NCI-H748 treated with DMSO at 0.1 percent for 48 hours (cell line): ENCODE measurements around the gene PPAT.
"Not testable (repeated sequence)": the region's sequence is repeated elsewhere in the genome, so short reads cannot be mapped to it uniquely, and the experiment has no call there.

Experiments used
- DNase-seq: peaks from one replicate; lab custom pipeline; 2025; lab: John Stamatoyannopoulos, UW

PPAT gene

DNA sequence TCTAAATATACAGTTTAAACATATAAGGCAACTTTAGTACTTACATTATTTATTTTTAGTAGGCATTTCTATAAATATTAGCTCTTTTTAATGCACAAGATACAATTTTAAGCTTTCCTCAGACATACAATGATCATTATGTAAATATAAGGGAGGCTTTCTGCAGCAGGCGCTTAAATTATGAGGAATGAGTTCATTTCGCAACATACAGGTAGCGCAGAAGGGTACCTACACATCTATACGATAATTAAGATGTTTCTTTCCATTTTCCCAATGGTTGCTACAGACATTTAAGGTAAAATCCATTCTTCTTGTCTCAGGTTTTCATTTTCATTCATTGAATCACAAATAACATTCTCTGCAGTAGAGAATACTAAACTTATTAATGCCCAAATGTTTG lies 49.3 kb downstream of the PPAT start:
- no peak for DNase-seq

DNA sequence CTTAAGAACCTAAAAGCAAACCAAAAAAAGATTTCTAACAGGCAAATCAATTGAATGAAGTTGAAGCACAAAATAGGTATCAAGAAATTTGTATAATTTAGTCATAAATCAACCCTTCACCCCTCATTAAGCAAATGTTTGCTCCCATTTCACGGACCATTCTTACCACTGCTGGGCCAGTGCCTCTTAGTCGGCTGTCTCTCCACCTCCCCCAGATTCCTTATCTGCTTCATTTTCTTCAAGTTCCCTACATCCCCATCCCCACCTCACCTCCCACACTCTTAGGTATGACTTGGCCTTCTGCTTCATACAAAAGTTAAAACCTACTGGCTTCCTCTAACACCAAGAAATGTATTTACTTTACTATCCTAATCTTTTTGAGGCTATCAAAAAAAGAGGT lies 60.0 kb downstream of the PPAT start:
- DNase-seq, result no peak

DNA sequence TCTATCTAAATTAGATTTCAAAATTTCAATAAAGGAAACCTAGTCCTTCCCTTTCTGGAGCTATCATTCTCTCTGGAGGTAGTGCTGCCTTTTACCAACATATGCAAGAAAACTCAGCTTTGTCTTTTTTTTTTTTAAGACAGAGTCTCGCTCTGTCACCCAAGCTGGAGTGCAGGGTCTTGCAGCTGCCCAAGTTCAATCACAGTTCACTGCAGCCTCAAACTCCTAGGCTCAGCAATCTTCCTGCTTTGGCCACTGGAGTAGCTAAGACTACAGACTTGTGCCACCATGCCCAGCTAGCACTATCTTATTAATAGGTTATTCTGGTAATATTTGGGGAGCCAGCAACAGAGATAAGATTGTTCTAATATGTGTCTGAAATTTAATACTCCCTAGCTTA lies 60.5 kb downstream of the PPAT start:
- no peak for DNase-seq

DNA sequence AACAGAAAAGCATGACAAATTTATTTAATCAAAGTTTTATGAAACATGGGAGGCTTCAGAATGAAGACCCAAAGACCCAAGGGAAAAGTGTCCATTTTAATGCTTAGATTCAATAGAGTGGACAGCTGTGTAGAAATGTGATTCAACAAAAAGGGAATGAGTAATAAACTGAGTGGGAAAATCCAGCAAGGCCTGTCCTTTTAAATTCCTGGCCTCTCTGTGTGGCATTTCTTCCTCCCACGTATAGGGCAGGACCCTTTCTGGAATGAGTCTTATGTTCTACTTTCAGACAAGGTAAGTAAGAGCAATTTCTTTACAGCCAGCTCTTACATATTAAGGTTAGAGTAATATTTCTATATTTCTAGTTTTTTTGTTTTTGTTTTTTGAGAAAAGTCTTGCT lies 62.6 kb downstream of the PPAT start:
- no peak for DNase-seq

DNA sequence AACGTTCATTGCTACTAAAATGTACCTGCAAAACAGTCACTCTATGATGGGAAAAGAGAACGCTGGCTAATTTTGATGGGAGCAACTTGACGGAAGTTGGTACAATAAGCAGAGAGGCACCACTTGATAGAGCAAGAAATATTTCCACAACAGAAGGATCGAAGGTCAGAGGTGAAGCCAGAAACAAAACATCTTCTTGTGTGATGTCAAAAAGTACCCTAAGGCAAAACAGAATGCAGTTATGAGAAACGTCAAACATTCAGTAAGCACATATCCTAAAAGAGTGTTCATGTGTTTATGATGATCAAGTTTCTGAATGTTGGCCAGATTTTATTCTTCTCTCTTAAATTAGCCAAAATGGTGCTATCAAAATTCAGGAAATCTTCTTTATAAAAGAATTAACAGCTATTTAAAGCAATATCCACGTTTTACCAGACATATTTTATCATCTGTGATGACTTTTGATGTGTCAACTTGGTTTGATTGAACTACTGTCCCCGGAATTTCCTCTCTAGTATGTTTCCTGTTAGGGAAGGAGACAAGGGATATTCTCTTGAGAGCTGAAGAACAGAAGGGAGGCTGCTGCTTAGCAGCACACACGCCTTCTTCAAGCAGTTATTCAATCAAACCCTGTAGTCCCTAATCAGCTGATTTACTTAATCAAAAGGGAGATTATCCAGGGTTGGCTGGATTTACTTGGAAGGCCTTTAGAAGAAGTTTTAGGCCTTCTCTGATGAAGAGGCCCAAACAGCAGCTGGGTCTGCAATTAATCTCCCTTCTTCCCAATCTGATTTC lies 63.8 kb downstream of the PPAT start:
- DNase-seq, result no peak

DNA sequence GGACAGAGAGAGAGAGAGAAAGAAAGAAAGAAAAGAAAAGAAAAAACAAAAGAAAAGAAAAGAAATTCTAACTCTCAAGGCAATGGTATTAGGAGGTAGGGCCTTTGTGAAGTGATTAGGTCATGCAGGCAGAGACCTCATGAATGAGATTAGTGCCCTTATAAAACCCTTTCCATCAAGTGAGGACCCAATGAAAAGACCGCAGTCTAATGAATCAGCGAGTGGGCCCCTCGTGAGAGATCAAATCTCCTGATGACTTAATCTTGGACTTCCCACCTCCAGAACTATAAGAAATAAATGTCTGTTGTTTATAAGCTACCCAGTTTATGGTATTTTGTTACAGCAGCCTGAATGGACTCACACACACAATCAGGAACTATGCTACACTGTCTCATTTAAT lies 65.0 kb downstream of the PPAT start:
- no peak for DNase-seq

DNA sequence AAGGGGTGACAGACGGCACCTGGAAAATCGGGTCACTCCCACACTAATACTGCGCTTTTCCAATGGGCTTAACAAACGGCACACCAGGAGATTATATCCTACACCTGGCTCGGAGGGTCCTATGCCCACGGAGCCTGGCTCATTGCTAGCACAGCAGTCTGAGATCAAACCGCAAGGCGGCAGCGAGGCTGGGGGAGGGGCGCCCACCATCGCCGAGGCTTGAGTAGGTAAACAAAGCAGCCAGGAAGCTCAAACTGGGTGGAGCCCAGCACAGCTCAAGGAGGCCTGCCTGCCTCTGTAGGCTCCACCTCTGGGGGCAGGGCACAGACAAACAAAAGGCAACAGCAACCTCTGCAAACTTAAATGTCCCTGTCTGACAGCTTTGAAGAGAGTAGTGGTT lies 72.4 kb downstream of the PPAT start:
- not testable (repeated sequence) for DNase-seq

DNA sequence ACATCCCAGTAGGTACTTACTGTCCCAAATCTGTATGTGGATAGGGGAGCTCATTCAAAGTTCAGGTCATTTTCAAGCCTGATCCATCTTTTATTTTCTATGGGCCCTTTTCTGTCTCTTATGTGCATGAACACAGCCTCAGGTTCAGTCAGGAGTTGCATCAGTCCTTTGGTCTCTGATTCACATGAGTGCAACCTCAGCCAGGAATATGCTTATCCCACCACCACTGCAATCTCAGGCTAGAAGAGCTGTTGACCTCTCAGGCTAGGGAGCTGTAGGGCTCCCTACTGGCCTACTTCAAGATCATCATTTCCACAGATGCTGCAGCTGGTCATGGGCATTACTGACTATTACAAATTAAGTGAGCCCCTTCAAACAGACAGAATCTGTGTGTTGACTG lies 75.3 kb downstream of the PPAT start:
- no peak for DNase-seq

DNA sequence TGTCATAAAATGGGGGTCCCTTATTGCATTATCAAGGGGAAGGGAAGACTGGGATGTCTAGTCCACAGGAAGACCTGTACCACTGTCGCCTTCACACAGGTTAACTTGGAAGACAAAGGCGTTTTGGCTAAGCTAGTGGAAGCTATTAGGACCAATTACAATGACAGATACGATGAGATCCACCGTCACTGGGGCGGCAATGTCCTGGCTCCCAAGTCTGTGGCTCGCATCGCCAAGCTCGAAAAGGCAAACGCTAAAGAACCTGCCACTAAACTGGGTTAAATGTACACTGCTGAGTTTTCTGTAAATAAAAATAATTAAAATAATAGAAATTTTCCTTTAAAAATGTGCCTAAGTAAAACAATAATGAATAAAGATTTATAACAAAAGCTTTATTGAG lies 78.8 kb downstream of the PPAT start:
- no peak for DNase-seq

DNA sequence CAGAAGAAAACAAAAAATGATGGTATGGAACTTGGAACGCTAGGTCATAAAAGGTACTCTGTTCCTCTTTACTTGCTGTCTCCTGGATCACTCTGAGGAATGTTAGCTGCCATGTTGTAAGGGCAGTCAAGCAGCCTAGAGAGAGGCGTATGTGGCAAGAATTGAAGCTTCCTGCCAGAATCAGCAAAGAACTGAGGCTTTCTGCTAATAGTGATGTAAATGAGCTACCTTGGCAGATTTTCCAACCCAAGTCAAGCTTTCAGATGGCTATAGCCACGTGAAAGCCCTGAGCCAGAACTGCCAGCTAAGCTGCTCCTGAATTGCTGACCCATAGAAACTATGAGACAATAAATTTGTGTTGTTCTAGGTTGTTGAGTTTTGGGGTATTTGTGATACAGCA lies 86.8 kb downstream of the PPAT start:
- DNase-seq, result no peak

DNA sequence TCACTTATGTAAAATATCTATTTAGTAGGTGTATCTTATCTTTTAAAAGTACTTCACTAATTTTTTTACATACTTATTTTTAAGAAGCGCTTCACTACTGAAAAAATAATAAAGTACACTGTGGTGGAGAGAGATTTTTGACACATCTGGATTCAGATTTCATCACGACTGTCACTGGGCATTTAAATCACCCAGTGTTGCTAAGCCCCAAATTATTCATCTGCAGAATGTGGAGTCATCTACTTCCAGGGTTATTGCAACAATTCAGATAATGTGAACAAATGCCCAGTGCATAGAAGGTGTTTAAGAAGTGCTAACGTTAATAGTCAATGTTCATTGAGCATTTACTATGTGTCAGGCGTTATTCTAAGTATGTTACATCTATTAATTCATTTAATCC lies 90.0 kb downstream of the PPAT start:
- DNase-seq, result no peak
